Astrocyte (in vitro differentiated cells and primary cell): ENCODE measurements around the gene TMPRSS9.

ENCODE experiments used
- EZH2 ChIP-seq: IDR thresholded peaks from 2 replicates; pipeline ENCODE4 v1.6.1; 2012; ENCODE audit warnings: mild to moderate bottlenecking, low read length, inconsistent platforms; ENCODE audit not compliant: insufficient read depth
- TF ChIP-seq, protein P1 (sequence below): IDR thresholded peaks from 2 replicates; pipeline ENCODE4 v1.5.1; 2011; ENCODE audit warnings: low read depth, mild to moderate bottlenecking, inconsistent platforms, low read length, moderate library complexity; ENCODE audit not compliant: insufficient read depth

- TF ChIP-seq, protein P1, sequence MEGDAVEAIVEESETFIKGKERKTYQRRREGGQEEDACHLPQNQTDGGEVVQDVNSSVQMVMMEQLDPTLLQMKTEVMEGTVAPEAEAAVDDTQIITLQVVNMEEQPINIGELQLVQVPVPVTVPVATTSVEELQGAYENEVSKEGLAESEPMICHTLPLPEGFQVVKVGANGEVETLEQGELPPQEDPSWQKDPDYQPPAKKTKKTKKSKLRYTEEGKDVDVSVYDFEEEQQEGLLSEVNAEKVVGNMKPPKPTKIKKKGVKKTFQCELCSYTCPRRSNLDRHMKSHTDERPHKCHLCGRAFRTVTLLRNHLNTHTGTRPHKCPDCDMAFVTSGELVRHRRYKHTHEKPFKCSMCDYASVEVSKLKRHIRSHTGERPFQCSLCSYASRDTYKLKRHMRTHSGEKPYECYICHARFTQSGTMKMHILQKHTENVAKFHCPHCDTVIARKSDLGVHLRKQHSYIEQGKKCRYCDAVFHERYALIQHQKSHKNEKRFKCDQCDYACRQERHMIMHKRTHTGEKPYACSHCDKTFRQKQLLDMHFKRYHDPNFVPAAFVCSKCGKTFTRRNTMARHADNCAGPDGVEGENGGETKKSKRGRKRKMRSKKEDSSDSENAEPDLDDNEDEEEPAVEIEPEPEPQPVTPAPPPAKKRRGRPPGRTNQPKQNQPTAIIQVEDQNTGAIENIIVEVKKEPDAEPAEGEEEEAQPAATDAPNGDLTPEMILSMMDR = no peak
- no peak for TF ChIP-seq EZH2
These were observed 768 bp downstream of the TMPRSS9 start for GRCh38 chr19:2360833-2361232.
